Measurements from ENCODE around the gene METTL1.

The METTL1 gene

GRCh38 chr12:57756406-57757341 is 15.2 kb downstream of the METTL1 start:
- TF ChIP-seq ZFX (IDR thresholded peaks at IDR 0.05; ENCODE audit: borderline replicate concordance) (no peak), CTCF (IDR thresholded peaks at IDR 0.05) (peak; percentile 93)
- peak overlapping the region; percentile 91 for H3K27ac ChIP-seq

- TF ChIP-seq CTCF (IDR thresholded peaks at IDR 0.05) (no peak), ZFX (IDR thresholded peaks at IDR 0.05; ENCODE audit: borderline replicate concordance) (no peak)
- peak overlapping the region; percentile 91 for H3K27ac ChIP-seq
Measured at GRCh38 chr12:57755454-57756372, 16.2 kb downstream of the METTL1 start.

- H3K27ac ChIP-seq, result peak overlapping the region; percentile 91
- TF ChIP-seq CTCF (IDR thresholded peaks at IDR 0.05) (no peak), ZFX (IDR thresholded peaks at IDR 0.05; ENCODE audit: borderline replicate concordance) (no peak)
Measured at GRCh38 chr12:57755194-57755453, 16.8 kb downstream of the METTL1 start.

GRCh38 chr12:57754411-57755193 is 17.3 kb downstream of the METTL1 start, which contains the start of gene MARCHF9:
MARCHF9 (plus strand) TSS chr12:57755103; CDS start chr12:57755529, 426 bp downstream.
- peak within 1 kb of the TSS; percentile 91 for H3K27ac ChIP-seq
- no peak for TF ChIP-seq CTCF (IDR thresholded peaks at IDR 0.05)
- TF ChIP-seq ZFX (IDR thresholded peaks at IDR 0.05; ENCODE audit: borderline replicate concordance), result no peak

GRCh38 chr12:57753756-57754337 is 18.1 kb downstream of the METTL1 start:
- TF ChIP-seq CTCF (IDR thresholded peaks at IDR 0.05) (no peak), ZFX (IDR thresholded peaks at IDR 0.05; ENCODE audit: borderline replicate concordance) (no peak)
- H3K27ac ChIP-seq, result peak overlapping the region; percentile 91

GRCh38 chr12:57752668-57753000 is 19.3 kb downstream of the METTL1 start:
- TF ChIP-seq ZFX (IDR thresholded peaks at IDR 0.05; ENCODE audit: borderline replicate concordance) (no peak), CTCF (IDR thresholded peaks at IDR 0.05) (no peak)
- H3K27ac ChIP-seq, result peak overlapping the region; percentile 91
